ENCODE data around the gene BHLHE40.

Gene BHLHE40

GRCh38 chr3:4947028-4947427, 32.2 kb upstream of the BHLHE40 start:
- DNase-seq, result no peak
- Histone ChIP-seq H3K27ac (ENCODE audit: low read length) (no peak overlapping the region), H3K4me1 (ENCODE audit: low read length) (no peaks in the 10 kb centered on the region), H3K36me3 (replicated peaks; ENCODE audit: insufficient read depth, low read length) (no peaks in the 10 kb centered on the region), H3K9me2 (replicated peaks; ENCODE audit: insufficient read depth, low read length) (no peaks in the 10 kb centered on the region), H3F3A (ENCODE audit: insufficient read depth, low read length) (no peaks in the 10 kb centered on the region), H2AFZ (ENCODE audit: low read length) (no peak overlapping the region), H4K20me1 (ENCODE audit: insufficient read depth, low read length) (no peaks in the 10 kb centered on the region), H3K9me3 (replicated peaks; ENCODE audit: insufficient read depth, low read length) (no peaks in the 10 kb centered on the region), H3K4me3 (ENCODE audit: low read length) (no peak overlapping the region), H3K79me2 (ENCODE audit: low read length) (no peaks in the 10 kb centered on the region), H3K27me3 (replicated peaks; ENCODE audit: insufficient read depth, low read length) (no peaks in the 10 kb centered on the region), H3K4me2 (ENCODE audit: low read depth, low read length) (no peak overlapping the region), H3K9ac (ENCODE audit: low read length) (no peak overlapping the region)
- TF ChIP-seq EZH2 (optimal IDR thresholded peaks at IDR 0.05; ENCODE audit: low read depth, low read length) (no peak), EZH2phosphoT487 (IDR thresholded peaks at IDR 0.05; ENCODE audit: low read length) (no peak), CTCF (IDR thresholded peaks at IDR 0.05; ENCODE audit: low read length) (no peak)

GRCh38 chr3:4948395-4948794, 30.8 kb upstream of the BHLHE40 start:
- Histone ChIP-seq H3K9me3 (replicated peaks; ENCODE audit: insufficient read depth, low read length) (no peaks in the 10 kb centered on the region), H3K4me1 (ENCODE audit: low read length) (no peaks in the 10 kb centered on the region), H3K4me2 (ENCODE audit: low read depth, low read length) (no peak overlapping the region), H3K79me2 (ENCODE audit: low read length) (no peaks in the 10 kb centered on the region), H3F3A (ENCODE audit: insufficient read depth, low read length) (no peaks in the 10 kb centered on the region), H3K27me3 (replicated peaks; ENCODE audit: insufficient read depth, low read length) (no peaks in the 10 kb centered on the region), H2AFZ (ENCODE audit: low read length) (no peak overlapping the region), H3K36me3 (replicated peaks; ENCODE audit: insufficient read depth, low read length) (no peaks in the 10 kb centered on the region), H3K9ac (ENCODE audit: low read length) (no peak overlapping the region), H3K4me3 (ENCODE audit: low read length) (no peak overlapping the region), H3K27ac (ENCODE audit: low read length) (no peak overlapping the region), H4K20me1 (ENCODE audit: insufficient read depth, low read length) (no peaks in the 10 kb centered on the region), H3K9me2 (replicated peaks; ENCODE audit: insufficient read depth, low read length) (no peaks in the 10 kb centered on the region)
- no peak for DNase-seq
- no peak for TF ChIP-seq EZH2 (optimal IDR thresholded peaks at IDR 0.05; ENCODE audit: low read depth, low read length)
- no peak for TF ChIP-seq EZH2phosphoT487 (IDR thresholded peaks at IDR 0.05; ENCODE audit: low read length)
- TF ChIP-seq CTCF (IDR thresholded peaks at IDR 0.05; ENCODE audit: low read length), result no peak

- TF ChIP-seq EZH2 (optimal IDR thresholded peaks at IDR 0.05; ENCODE audit: low read depth, low read length), result no peak
- TF ChIP-seq CTCF (IDR thresholded peaks at IDR 0.05; ENCODE audit: low read length), result no peak
- no peak for TF ChIP-seq EZH2phosphoT487 (IDR thresholded peaks at IDR 0.05; ENCODE audit: low read length)
- no peaks in the 10 kb centered on the region for H4K20me1 ChIP-seq (ENCODE audit: insufficient read depth, low read length)
- H2AFZ ChIP-seq (ENCODE audit: low read length), result no peak overlapping the region
- no peaks in the 10 kb centered on the region for H3K4me1 ChIP-seq (ENCODE audit: low read length)
- no peak overlapping the region for H3K27ac ChIP-seq (ENCODE audit: low read length)
- no peaks in the 10 kb centered on the region for H3K9me2 ChIP-seq (replicated peaks; ENCODE audit: insufficient read depth, low read length)
- H3K4me3 ChIP-seq (ENCODE audit: low read length), result no peak overlapping the region
- H3K4me2 ChIP-seq (ENCODE audit: low read depth, low read length), result no peak overlapping the region
- no peak for DNase-seq
- H3K9me3 ChIP-seq (replicated peaks; ENCODE audit: insufficient read depth, low read length), result no peaks in the 10 kb centered on the region
- no peaks in the 10 kb centered on the region for H3F3A ChIP-seq (ENCODE audit: insufficient read depth, low read length)
- H3K79me2 ChIP-seq (ENCODE audit: low read length), result no peaks in the 10 kb centered on the region
- H3K36me3 ChIP-seq (replicated peaks; ENCODE audit: insufficient read depth, low read length), result no peaks in the 10 kb centered on the region
- no peak overlapping the region for H3K9ac ChIP-seq (ENCODE audit: low read length)
- no peaks in the 10 kb centered on the region for H3K27me3 ChIP-seq (replicated peaks; ENCODE audit: insufficient read depth, low read length)
Measured at GRCh38 chr3:4949004-4949403, 30.2 kb upstream of the BHLHE40 start.
